GM21390 (cell line): ENCODE results near the gene S100B.
"Not testable (repeated sequence)": the region's sequence is repeated elsewhere in the genome, so short reads cannot be mapped to it uniquely, and the experiment has no call there.

Experiments used
- ATAC-seq: cut with Tn5 transposase; IDR thresholded peaks from one replicate; pipeline ENCODE4 v1.9.1; 2021; ENCODE audit not compliant: unreplicated experiment

S100B gene

DNA sequence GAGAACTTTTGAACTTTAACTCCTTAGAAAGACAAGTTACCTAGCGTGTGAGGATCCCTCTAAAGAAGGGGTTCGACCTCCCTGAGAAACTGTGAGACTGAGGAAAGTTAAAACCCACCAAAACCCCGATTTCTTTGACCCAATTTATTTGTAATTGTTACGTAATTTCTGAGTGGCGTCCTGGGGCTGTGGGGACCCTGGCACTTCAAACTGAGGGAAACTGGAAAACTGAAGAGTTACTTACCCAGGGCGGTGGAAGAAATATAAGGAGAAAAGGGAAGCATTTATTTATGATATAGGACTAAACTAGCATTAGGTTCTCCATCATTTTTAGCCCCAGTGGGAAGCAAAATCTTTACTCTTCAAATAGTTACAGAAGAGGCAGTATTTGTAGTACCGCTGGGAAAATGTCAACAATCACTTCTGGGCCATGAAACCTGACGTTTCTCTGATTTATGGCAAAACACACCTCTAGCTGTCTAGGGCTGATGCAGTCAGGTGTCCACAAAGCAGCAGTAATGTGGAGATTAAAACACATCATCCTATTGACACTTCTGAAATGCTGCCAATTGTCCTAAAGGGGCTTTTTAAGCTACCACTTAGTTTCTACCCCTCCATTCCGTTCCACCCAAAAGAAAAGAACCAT lies 430 bp downstream of the S100B start:
- no peak for ATAC-seq

DNA sequence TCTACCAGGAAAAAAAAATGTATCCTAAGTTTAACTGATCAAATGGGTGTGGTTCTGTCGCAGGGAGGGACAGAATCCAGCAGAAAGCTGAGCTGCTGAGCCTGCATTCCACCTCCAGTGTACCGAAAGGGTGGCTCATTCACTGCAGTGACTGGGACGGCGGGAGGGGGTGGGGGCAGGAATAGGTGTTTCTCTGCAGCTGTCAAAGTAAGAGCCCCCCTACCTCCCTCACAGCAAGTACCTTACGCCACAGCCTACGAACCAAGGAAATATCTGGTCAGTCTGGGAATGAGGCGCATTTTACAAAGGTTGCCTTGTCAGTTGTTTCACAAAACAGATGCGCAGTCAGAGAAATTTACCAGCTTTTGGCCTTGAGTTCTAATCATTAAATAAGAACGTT lies 1.7 kb downstream of the S100B start:
- ATAC-seq, result no peak

DNA sequence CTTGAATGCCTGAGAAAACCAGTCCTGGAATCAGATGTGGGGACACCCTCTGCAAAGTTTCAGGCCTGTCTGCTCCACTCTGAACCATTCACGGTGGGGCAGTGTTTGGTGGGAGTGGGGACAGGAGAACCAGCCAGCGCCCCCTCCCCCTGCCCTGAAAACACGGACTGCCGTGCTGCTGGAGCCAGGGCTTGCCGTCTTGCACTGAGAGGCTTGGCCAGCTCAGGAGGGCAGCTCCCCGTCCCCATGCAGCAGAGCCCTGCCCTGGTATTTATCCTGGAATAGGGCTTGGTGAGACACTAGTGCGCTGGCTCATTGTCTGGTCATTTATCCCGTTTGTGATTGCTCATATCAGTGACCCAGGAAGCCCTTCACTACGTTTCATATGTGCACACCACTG lies 3.9 kb downstream of the S100B start:
- no peak for ATAC-seq

DNA sequence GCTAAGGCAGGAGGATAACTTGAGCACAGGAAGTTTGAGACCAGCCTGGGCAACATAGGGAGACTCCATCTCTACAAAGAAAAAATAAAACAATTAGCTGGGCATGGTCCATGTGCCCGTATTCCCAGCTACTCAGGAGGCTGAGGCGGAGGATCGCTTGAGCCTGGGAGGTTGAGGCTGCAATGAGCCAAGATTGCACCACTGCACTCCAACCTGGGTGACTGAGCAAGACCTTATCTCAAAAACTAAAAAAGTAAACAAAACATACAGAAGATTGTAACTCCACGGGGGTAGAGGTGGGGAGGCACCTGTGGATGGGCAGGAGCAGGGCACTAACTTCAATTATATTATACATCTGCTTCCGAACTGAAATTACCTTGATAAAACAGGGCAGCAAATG lies 4.6 kb downstream of the S100B start:
- ATAC-seq, result no peak

DNA sequence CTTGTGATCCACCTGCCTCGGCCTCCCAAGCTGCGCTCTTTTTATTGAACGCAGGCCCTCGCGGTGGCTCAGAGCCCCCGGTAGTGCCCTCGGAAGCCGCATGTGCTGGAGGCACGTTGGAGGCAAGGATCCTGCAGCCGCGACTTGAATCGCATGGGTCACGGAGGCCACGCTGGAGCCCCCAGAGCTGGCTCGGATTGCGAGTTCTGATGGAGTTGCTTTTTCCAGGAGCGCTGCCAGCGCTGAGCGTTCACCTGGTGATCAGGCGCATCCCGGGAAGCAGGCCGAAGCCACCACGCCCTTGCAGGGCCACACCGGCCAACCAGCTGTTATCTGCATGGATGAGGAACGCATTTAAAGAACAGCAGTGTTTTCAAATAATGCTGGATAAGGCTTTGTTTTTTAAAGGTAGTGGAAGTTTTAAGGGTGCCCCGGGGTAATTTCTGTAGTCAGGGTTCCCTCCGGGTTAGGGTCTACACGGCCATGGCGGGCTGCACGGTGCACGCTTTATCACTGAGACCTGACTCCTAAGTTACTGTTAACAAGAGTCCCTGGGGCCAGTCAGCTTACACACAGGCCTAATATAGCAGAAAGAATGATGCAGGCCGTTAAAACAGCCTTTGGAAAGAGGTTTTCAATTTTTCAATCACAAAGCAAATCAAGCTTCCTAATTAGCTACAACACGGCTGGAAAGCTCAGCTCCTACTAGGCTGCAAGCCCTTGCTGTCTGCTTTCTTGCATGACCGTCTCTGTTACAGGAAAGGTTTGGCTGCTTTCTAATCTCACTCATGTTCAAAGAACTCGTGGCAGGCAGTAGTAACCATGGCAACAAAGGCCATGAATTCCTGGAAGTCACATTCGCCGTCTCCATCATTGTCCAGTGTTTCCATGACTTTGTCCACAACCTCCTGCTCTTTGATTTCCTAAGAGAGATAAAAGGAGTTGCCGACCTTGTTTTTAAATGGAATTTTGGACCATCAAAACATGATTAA lies 6.0 kb downstream of the S100B start:
- ATAC-seq, result no peak

DNA sequence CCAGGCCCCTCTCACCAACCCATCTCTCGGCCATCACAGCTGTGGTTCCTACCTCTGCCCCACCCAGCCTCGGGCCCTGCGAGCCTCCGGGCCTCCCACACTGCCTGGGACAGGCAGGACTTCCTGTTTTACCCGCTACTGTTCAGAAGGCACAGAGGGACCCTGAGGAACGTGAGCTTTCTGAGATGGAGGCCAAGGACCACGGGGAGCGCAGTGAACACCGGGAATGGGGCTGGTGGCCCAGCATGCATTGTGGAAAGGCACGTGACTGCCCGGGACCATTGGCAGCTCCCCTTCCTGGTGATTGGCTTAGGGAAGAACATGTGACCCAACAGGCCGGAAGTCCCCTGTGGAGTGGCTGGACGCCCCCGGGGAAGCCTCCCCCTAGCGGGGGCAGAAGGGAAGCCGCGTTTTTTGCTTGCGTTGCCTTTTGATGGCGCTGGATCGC lies 7.0 kb downstream of the S100B start:
- no peak for ATAC-seq

DNA sequence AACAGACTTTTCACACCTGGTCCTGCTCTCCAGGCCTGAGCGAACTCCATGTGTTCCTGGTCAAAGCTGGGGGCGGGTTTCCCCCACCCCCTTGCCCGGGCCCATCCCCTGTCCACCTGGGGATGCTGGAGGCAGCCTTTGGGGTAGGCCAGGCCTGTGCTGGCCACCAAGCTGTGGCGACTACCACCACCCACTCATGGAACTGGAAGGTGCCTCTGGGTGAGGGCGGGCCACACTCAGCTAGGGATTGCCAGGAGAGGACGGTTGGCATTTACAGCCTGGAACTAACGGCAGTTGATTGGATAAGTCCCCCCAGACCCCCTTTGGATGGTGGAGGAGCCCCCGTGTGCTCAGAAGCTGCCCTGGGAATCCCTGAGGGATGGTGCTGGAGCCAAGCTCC lies 7.9 kb downstream of the S100B start:
- no peak for ATAC-seq

DNA sequence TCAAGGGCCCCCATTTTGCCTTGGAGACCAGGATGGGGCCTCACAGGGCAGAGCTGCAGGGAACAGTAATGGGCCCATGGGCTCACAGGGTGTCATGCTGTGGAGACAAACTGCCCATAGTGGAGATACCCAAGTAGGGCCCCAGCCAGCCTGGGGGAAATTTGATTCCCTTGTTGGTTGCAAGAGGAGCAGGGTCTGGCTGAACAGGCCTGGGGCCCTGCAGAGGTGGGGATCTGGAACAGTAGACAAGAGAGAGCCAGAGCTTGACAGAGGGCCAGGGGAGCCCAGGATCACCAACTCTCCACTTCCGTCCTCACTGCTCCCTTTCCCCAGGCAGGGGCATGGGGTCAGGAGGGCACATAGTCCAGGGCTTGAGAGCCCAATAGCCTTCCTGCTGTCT lies 8.7 kb downstream of the S100B start:
- no peak for ATAC-seq

DNA sequence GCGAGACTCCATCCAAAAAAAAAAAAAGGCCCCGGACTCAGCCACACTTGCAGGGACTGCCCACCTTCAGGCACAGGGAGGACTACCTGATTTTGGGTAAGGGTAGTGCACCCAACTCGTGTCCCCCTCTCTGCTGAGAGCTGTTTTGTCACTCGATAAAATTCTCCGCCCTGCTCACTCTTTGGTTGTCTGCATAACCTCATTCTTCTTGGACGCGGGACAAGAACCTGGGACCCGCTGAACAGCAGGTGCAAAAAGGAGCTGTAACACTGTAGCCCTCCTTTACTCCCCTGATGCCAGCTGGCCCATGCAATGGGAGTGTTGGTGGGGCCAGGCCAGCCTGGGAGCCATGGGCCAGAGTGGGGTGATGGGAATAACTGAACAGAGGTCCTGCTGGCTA lies 10.6 kb downstream of the S100B start:
- ATAC-seq, result no peak

DNA sequence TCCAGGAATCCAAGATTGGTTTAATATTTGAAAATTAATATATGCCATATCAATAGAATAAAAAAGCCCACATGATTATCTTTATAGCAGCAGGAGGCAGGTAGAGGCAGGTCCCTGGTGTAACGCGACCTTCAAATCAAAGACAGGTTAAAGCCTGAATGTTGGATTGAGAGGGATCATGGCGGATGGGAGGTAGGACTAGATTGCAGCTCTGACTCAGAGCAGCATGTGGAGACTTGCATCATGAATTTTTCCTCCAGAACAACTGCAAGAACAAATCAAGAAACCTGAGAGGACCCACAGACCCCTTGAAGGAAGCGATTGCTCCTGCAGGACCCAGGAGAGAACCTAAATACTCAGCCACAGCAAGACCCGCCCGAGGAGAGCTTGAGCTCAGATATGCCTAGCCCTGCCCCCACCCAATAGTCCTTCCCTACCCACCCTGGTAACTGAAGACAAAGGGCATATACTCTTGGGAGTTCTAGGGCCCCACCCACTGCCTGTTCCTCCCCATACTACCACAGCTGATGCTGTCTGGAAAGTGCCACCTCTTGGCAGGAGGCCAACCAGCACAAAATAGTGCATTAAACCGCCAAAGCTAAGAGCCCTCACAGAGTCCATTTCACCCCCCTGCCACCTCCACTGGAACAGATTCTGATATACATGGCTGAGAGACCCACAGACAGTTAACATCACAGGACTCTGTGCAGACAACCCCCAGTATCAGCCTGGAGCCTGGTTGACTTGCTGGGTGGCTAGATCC lies 19.5 kb downstream of the S100B start:
- ATAC-seq, result no peak

DNA sequence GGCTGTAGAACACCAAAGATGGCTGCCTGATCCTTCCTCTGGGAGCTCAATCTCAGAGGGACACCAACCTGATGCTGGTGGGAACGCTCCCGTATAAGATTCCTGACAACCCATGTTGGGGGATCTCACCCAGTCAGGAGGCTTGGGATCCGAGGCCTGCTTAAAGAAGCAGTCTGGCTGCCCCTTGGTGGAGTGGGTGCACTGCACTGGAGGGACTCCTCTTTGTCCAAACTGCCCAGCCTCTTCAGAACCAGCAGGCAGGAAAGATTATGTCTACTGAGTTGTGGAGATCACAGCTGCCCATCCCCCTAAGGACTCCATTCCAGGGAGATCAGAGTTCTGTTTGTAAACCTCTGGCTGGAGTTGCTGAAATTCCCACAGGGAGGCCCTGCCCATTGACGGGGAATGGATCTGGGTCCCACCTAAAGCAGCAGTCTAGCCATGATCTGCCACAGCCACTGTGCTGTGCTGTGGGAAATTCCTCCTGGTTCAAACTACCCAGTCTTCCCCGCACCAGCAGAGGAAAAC lies 23.0 kb downstream of the S100B start:
- ATAC-seq, result no peak

DNA sequence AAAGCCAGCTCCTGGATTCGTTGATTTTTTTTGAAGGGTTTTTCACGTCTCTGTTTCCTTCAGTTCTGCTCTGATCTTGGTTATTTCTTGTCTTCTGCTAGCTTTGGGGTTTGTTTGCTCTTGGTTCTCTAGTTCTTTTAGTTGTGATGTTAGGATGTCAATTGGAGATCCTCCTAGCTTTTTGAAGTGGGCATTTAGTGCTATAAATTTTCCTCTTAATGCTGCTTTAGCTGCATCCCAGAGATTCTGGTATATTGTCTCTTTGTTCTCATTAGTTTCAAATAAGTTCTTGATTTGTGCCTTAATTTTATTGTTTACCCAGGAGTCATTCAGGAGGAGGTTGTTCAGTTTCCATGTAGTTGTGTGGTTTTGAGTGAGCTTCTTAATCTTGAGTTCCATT lies 25.5 kb downstream of the S100B start:
- not testable (repeated sequence) for ATAC-seq

DNA sequence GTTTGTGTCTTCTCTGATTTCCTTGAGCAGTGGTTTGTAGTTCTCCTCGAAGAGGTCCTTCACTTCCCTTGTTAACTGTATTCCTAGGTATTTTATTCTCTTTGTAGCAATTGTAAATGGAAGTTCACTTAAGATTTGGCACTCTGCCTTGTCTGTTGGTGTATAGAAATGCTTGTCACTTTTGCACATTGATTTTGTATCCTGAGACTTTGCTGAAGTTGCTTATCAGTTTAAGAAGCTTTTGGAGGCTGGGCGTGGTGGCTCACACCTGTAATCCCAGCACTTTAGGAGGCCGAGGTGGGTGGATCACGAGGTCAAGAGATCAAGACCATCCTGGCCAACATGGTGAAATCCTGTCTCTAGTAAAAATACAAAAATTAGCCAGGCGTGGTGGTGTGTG lies 27.1 kb downstream of the S100B start:
- not testable (repeated sequence) for ATAC-seq

DNA sequence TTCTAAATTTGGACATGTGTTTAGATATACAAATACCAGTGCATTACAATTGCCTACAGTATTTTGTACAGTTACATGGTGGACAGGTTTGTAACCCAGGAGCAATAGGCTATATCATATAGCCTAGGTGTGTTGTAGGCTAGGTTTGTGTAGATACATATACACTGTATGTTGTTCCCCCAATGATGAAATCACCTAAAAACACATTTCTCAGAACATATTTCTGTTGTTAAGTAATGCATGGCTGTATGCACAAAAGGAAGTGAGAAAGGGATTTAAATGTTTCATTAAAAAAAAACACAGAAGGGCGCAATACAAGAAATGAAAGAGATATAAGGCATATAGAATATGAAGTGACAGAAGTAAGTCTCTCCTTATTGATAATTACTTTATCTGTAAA lies 32.0 kb downstream of the S100B start:
- ATAC-seq, result no peak

DNA sequence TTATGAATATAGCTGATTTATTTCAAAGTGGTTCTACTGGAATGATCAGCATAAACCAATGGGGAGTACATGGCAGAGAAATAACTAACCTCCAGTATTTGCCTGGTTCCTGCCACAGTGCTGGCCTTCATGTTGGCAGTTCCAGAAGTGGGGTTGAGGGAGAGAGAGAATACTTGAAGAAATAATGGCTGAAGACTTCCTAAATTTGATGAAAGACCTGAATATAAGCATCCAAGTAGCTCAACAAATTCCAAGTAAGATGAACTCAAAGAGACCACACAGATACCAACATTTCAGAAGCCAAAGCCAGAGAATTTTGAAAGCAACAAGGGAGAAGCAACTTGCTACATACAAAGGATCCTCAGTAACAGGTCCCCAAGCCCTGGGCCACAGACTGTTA lies 34.3 kb downstream of the S100B start:
- ATAC-seq, result no peak

DNA sequence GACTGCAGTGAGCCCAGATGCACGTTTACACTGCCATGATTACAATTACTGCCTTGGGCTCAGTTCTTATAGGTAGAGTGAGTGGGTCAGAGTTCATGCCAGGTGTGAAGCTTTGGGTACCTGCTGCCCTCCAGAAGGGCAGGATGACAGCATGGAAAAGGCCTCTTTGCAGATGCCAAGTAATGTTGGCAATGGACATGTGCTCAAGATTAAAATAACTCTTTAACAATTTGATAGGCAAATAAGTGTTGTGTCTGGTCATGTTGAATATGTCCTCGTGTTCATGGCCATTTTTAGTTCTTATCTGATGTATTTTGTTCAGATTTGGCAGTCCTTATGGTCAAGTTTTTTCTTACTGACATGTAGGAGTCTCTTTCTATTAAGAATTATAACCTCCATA lies 34.8 kb downstream of the S100B start:
- ATAC-seq, result no peak

DNA sequence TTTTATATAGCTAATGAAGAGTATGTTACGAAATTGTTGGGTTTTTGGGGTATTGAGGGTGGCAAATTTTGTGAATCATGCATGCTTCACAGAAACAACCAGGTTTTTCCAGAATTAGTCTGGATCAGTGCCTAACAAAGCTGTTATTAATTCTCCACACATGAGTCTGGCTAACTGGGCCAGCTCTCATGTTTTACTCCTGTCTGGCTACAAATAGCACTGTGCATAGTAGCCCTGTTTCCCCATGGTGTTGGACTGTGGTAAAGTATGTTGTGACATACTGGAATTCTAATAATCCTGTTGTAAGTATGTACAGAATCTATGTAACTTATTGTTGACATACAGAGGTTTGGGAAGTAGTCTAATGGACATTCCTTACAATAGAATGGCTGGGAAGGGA lies 35.8 kb downstream of the S100B start:
- ATAC-seq, result no peak

DNA sequence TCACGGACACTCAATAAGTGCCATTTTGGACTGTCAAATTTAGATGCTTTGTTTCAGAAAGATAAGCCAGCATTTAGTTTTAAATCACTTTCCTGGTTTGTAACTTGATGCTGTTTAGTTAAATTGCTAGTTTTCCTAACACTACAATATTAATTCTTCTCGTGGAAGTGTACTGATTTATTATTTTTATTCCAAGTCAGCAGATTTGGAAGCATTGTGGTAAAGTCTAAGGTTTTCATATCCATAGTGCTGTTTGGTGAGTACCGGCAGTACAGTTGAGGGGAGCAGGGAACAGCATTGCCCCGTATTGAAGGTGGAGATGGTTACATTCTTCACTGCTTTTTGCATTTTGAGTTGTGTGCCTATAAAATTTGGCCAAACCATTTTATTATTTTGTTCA lies 36.3 kb downstream of the S100B start:
- no peak for ATAC-seq

DNA sequence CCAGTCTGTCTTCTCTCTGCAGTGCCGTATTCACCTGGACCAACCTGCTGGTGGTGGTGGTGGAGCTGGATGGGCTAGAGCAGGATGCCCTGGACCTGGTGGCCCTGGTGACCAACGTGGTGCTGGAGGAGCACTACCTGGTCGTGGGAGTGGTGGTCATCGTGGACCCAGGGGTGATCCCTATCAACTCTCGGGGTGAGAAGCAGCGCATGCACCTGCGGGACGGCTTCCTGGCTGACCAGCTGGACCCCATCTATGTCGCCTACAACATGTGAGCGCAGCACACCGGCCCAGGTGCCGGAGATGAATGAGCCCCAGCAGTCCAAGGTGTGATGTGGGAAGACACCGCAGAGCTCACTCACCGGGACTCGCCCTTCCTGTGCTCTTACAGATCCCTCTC lies 37.5 kb downstream of the S100B start:
- no peak for ATAC-seq

DNA sequence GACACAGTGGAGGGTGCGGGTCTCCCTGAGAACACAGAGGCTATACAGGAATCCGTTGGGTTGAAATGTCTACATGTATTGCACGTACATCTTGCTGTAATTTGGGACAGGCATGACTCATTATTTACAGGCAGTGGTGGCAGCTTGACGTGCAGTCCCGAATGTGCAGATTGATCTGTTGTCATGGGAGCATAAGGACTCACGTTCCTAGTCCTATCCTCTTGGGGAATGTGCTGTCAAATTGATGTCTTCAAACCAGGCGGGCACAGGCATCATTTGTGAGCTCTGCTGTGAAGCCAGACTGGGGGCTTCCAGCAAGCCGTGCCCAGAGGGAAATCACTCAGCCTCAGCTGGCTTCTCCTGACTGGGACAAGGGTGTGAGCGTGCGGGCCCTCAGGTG lies 40.5 kb downstream of the S100B start:
- no peak for ATAC-seq

DNA sequence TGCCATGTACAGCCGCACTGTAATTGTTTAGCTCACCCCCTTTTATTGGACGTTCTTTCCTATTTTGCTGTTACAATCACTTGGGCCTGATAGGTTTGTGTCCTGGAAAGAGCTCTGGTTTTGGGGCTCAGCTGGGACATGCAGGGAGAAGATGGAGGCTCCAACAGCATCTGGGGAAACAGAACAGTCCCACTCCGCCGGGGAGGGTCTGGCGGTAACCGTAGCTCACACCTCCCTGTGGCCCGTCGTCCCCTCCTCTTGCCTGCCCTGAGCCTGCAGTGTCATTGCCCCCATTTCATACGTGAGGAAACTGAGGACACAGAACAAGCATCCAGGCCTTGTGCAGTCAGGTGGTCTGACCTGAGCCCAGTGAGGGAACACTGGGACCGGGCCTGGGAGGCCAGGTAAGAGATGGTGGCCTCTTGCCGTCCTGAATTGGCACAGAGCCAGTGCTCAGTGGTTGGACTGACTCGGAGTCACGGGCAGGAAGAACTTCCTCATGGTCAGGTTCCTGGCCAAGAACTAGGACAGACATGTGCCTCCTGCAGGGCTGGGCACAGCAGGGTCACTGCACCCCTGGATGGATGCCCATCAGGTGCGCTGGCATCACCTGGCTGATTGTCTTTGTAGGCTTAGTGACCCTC lies 41.8 kb downstream of the S100B start:
- no peak for ATAC-seq
